Measurements from ENCODE around the gene ATP1A3.

The ATP1A3 gene

GRCh38 chr19:41920882-41921576, 73.0 kb downstream of the ATP1A3 start:
- H3K4me3 ChIP-seq (ENCODE audit: low read depth, low read length): no peak overlapping the region
- TF ChIP-seq CTCF (IDR thresholded peaks at IDR 0.05; ENCODE audit: low read depth, low read length): no peak

DNA sequence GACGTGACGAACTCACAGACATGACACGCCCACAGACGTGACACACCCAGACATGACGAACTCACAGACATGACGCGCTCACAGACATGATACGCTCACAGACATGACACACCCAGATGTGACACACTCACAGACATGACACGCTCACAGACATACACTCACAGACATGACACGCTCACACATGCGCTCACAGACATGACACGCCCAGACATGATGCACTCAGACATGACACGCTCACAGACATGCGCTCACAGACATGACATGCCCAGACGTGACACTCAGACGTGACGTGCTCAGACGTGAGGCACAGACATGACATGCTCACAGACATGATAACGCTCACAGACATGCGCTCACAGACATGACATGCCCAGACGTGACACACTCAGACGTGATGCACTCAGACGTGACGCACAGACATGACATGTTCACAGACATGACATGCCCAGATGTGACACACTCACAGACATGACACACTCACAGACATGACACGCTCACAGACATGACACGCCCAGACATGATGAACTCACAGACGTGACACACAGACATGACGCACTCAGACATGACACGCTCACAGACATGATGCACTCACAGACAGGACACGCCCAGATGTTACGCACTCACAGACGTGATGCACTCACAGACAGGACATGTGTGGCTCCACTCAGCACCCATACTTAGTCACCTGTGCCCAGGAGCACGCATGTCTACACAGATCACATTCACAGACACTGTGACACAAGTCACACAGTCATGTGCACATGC, 73.9 kb downstream of the ATP1A3 start:
- no peak for TF ChIP-seq CTCF (IDR thresholded peaks at IDR 0.05; ENCODE audit: low read depth, low read length)
- no peak overlapping the region for H3K4me3 ChIP-seq (ENCODE audit: low read depth, low read length)

DNA sequence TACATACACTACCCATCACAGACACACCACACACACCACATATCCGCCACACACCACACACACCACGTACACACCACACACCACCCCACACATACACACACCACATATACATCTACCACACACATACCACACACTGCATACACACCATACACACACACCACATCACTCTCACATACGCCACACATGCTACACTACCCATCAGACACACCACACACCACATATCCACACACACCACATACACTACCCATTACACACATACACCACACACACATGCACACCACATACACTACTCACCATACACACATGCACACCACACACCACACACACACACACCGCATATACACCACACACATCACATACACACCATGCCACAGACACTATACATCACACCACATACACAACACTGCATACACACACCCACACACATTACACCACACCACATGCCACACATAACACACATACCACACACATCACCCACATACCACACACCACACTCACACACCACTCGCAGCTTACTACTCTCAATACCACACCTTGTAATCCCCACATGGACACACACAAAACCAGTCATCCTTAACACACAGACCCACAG, 75.3 kb downstream of the ATP1A3 start:
- no peak overlapping the region for H3K4me3 ChIP-seq (ENCODE audit: low read depth, low read length)
- TF ChIP-seq CTCF (IDR thresholded peaks at IDR 0.05; ENCODE audit: low read depth, low read length): no peak

DNA sequence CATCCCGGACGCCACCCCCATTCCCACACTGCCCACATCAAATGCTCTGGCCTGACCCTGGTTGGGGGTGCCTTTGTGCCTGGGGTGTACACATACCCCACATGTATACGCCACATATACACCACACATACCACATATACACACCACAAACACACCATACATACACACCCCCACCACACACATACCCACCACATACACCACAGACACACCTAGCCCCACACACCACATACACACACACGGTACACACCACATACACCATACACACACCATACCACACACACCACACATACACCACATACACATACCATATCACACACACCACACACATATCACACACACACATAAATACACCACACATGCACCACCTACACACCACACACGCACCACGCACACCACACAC, 75.9 kb downstream of the ATP1A3 start:
- H3K4me3 ChIP-seq (ENCODE audit: low read depth, low read length): no peak overlapping the region
- TF ChIP-seq CTCF (IDR thresholded peaks at IDR 0.05; ENCODE audit: low read depth, low read length): no peak

GRCh38 chr19:41917676-41918075, 76.4 kb downstream of the ATP1A3 start:
- no peak for TF ChIP-seq CTCF (IDR thresholded peaks at IDR 0.05; ENCODE audit: low read depth, low read length)
- H3K4me3 ChIP-seq (ENCODE audit: low read depth, low read length): no peak overlapping the region
